Upper lobe of left lung (tissue), 4 donors: ENCODE measurements around the gene MEGF10.

Experiments used
- CTCF ChIP-seq, 6 experiments: fragments of 450-650 bp in 4 of 6; fragments of 200-600 bp in 2 of 6; sonication (generic) in 2 of 6; IDR thresholded peaks; one replicate each; pipeline ENCODE4 v1.5.1; 2016 to 2019; ENCODE audit warnings: antibody characterized with exemption in 6 of 6
- EP300 ChIP-seq, 4 donors: sonication (generic); formaldehyde crosslinking; IDR thresholded peaks; one replicate each; pipeline ENCODE4 v1.5.1; 2017; ENCODE audit warnings: antibody characterized with exemption in 4 of 4, control low read depth in 2 of 4
- POLR2A ChIP-seq, 4 donors: fragments of 450-650 bp; IDR thresholded peaks; one replicate each; pipeline ENCODE4 v1.5.1; 2016 to 2017; ENCODE audit warnings: antibody characterized with exemption in 4 of 4, mild to moderate bottlenecking in 2 of 4

- TF ChIP-seq CTCF (IDR thresholded peaks at IDR 0.05) (no peak), POLR2A (IDR thresholded peaks at IDR 0.05) (no peak), EP300 (IDR thresholded peaks at IDR 0.05) (no peak)
These were observed 110.5 kb downstream of the MEGF10 start for GRCh38 chr5:127400946-127401670.
